WTC11 (cell line): ENCODE measurements around the gene TRMT11. TPM values are rescaled to one million over a fixed set of nuclear protein-coding genes. Genes with fewer than 3 reads are reported as not detected.

Source experiments
- ATF1 ChIP-seq: sonication (generic); formaldehyde crosslinking; IDR thresholded peaks from 2 replicates; pipeline ENCODE4 v1.8.1; 2023; ENCODE audit warnings: mild to moderate bottlenecking, moderate library complexity, missing genetic modification reagents
- EMX1 ChIP-seq: fragments of 250-450 bp; sonication (Bioruptor Pico); IDR thresholded peaks from 2 replicates; pipeline ENCODE4 v1.8.0; 2021; ENCODE audit warnings: mild to moderate bottlenecking
- FOXP4 ChIP-seq: sonication (generic); formaldehyde crosslinking; IDR thresholded peaks from 2 replicates; pipeline ENCODE4 v1.8.0; 2022; ENCODE audit warnings: mild to moderate bottlenecking, missing genetic modification reagents
- GTF2I ChIP-seq: fragments of 250-450 bp; sonication (Bioruptor Pico); conservative IDR thresholded peaks from 2 replicates; pipeline ENCODE4 v1.4.0; 2021; ENCODE audit warnings: mild to moderate bottlenecking
- HMGXB4 ChIP-seq: sonication (generic); formaldehyde crosslinking; IDR thresholded peaks from 2 replicates; pipeline ENCODE4 v1.8.1; 2023; ENCODE audit warnings: mild to moderate bottlenecking, moderate library complexity, missing genetic modification reagents
- IRF2 ChIP-seq: sonication (generic); formaldehyde crosslinking; IDR thresholded peaks from 2 replicates; pipeline ENCODE4 v1.8.0; 2022; ENCODE audit warnings: low read depth, missing genetic modification reagents, borderline replicate concordance
- JAZF1 ChIP-seq: fragments of 250-450 bp; sonication (Bioruptor Pico); IDR thresholded peaks from 2 replicates; pipeline ENCODE4 v1.9.0; 2021; ENCODE audit warnings: moderate library complexity, mild to moderate bottlenecking, inconsistent platforms
- MAX ChIP-seq: sonication (generic); formaldehyde crosslinking; IDR thresholded peaks from 2 replicates; pipeline ENCODE4 v1.8.0; 2022; ENCODE audit warnings: mild to moderate bottlenecking, missing genetic modification reagents
- MYBL2 ChIP-seq: sonication (generic); formaldehyde crosslinking; IDR thresholded peaks from 2 replicates; pipeline ENCODE4 v1.8.1; 2023; ENCODE audit warnings: mild to moderate bottlenecking, moderate library complexity, missing genetic modification reagents
- NFE2L1 ChIP-seq: sonication (generic); formaldehyde crosslinking; IDR thresholded peaks from 2 replicates; pipeline ENCODE4 v1.8.1; 2023; ENCODE audit warnings: missing genetic modification reagents
- NR2C2 ChIP-seq: sonication (generic); formaldehyde crosslinking; IDR thresholded peaks from 2 replicates; pipeline ENCODE4 v1.8.0; 2022; ENCODE audit warnings: mild to moderate bottlenecking, missing genetic modification reagents
- PRDM15 ChIP-seq: sonication (generic); formaldehyde crosslinking; IDR thresholded peaks from 2 replicates; pipeline ENCODE4 v1.8.0; 2022; ENCODE audit warnings: missing genetic modification reagents
- PREB ChIP-seq: sonication (generic); formaldehyde crosslinking; IDR thresholded peaks from 2 replicates; pipeline ENCODE4 v1.8.1; 2022; ENCODE audit warnings: mild to moderate bottlenecking, missing genetic modification reagents, moderate library complexity, borderline replicate concordance
- TEAD1 ChIP-seq: sonication (generic); formaldehyde crosslinking; IDR thresholded peaks from 2 replicates; pipeline ENCODE4 v1.8.0; 2022; ENCODE audit warnings: mild to moderate bottlenecking, missing genetic modification reagents
- TEAD4 ChIP-seq: sonication (generic); formaldehyde crosslinking; IDR thresholded peaks from 2 replicates; pipeline ENCODE4 v1.8.0; 2022; ENCODE audit warnings: mild to moderate bottlenecking, missing genetic modification reagents
- TP53 ChIP-seq: sonication (generic); formaldehyde crosslinking; IDR thresholded peaks from 2 replicates; pipeline ENCODE4 v1.8.1; 2023; ENCODE audit warnings: mild to moderate bottlenecking, missing genetic modification reagents
- ZBTB43 ChIP-seq: sonication (generic); formaldehyde crosslinking; IDR thresholded peaks from 2 replicates; pipeline ENCODE4 v1.8.1; 2023; ENCODE audit warnings: mild to moderate bottlenecking, missing genetic modification reagents
- ZNF121 ChIP-seq: sonication (generic); formaldehyde crosslinking; IDR thresholded peaks from 2 replicates; pipeline ENCODE4 v1.8.0; 2023; ENCODE audit warnings: missing genetic modification reagents
- ZNF138 ChIP-seq: sonication (generic); formaldehyde crosslinking; conservative IDR thresholded peaks from 2 replicates; pipeline ENCODE4 v1.8.1; 2022; ENCODE audit warnings: mild to moderate bottlenecking, moderate library complexity, missing genetic modification reagents
- ZNF317 ChIP-seq: sonication (generic); formaldehyde crosslinking; IDR thresholded peaks from 2 replicates; pipeline ENCODE4 v1.8.1; 2023; ENCODE audit warnings: low read depth, mild to moderate bottlenecking, moderate library complexity, missing genetic modification reagents, borderline replicate concordance
- total RNA-seq: library from RNA; stranded (reverse); gene quantifications from 3 replicates; pipeline ENCODE4 v1.2.3, GENCODE V29; 2021
- TF ChIP-seq, protein P1 (sequence below): sonication (generic); formaldehyde crosslinking; IDR thresholded peaks from 2 replicates; pipeline ENCODE4 v1.8.0; 2023; ENCODE audit warnings: mild to moderate bottlenecking, missing genetic modification reagents
- TF ChIP-seq, protein P2 (sequence below): sonication (generic); formaldehyde crosslinking; IDR thresholded peaks from 2 replicates; pipeline ENCODE4 v1.8.0; 2022; ENCODE audit warnings: mild to moderate bottlenecking, missing genetic modification reagents
- TF ChIP-seq, protein P3 (sequence below): sonication (generic); formaldehyde crosslinking; IDR thresholded peaks from 2 replicates; pipeline ENCODE4 v1.8.1; 2022; ENCODE audit warnings: low read depth, mild to moderate bottlenecking, moderate library complexity, missing genetic modification reagents, borderline replicate concordance

TRMT11 gene
- total RNA-seq, 1 experiment from 2014 or later = 32.3 TPM

DNA sequence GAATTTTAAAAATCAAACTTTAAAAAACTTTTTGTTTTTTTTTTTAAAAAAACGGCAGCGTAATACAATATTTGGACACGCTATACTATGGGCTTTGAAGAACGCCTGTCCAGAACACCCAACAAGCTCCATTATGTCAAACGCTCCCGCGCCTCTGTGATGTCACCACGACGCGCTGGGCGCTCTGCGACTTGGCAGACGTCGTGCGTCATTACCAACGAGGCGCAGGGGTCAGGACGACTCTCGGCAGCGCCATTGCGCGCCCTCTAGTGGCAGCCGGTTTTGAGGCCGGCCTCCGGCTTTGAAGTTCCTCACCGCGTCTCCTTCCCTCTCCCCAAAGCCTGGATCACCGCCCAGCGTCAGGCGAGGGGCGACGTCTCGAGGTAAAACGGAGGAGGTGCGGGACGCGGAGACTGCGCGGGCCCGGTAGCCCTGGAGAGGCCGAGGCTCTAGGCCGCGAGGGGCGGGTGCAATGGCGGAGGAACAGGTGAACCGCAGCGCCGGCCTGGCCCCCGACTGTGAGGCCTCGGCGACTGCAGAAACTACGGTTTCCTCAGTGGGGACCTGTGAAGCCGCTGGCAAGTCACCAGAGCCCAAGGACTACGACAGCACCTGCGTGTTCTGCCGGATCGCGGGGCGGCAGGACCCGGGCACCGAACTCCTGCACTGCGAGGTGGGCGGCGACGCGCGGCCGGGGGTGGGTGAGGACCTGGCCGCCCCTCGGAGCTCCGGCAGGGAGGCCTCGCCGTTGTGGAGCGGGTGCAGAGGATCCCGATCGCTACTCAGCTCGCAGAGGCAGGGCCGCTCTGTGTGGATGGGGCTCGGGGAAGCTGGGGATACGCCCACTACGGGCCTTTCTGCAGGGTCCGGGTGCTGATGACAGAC lies 29.6 kb upstream of the TRMT11 start, which contains the start of gene HINT3 (continued):
- no peak; the same call in 1 of the 2 replicates for TF ChIP-seq FOXP4 (CRISPR knock-in tag)
- TF ChIP-seq ATF1 = peak; percentile 8; the same call in 1 of the 2 replicates
- TF ChIP-seq NFE2L1 = no peak
- no peak for TF ChIP-seq JAZF1 (CRISPR knock-in tag)
- peak; percentile 100 for TF ChIP-seq HMGXB4 (CRISPR knock-in tag)
- TF ChIP-seq TEAD1 = peak; percentile 14; the same call in 1 of the 2 replicates
- TF ChIP-seq ZNF121 (CRISPR knock-in tag) = no peak
- TF ChIP-seq ZNF317 = no peak
- TF ChIP-seq PRDM15 (CRISPR knock-in tag) = no peak
- no peak for TF ChIP-seq TEAD4 (CRISPR knock-in tag)
- TF ChIP-seq TP53 (CRISPR knock-in tag) = no peak
- no peak; the same call in 1 of the 2 replicates for TF ChIP-seq ZNF138
- TF ChIP-seq ZBTB43 (CRISPR knock-in tag) = 0 out of 2 replicates have a peak, but pooled peaks have one; percentile 73
- TF ChIP-seq IRF2 (CRISPR knock-in tag) = no peak
- TF ChIP-seq, protein P1, sequence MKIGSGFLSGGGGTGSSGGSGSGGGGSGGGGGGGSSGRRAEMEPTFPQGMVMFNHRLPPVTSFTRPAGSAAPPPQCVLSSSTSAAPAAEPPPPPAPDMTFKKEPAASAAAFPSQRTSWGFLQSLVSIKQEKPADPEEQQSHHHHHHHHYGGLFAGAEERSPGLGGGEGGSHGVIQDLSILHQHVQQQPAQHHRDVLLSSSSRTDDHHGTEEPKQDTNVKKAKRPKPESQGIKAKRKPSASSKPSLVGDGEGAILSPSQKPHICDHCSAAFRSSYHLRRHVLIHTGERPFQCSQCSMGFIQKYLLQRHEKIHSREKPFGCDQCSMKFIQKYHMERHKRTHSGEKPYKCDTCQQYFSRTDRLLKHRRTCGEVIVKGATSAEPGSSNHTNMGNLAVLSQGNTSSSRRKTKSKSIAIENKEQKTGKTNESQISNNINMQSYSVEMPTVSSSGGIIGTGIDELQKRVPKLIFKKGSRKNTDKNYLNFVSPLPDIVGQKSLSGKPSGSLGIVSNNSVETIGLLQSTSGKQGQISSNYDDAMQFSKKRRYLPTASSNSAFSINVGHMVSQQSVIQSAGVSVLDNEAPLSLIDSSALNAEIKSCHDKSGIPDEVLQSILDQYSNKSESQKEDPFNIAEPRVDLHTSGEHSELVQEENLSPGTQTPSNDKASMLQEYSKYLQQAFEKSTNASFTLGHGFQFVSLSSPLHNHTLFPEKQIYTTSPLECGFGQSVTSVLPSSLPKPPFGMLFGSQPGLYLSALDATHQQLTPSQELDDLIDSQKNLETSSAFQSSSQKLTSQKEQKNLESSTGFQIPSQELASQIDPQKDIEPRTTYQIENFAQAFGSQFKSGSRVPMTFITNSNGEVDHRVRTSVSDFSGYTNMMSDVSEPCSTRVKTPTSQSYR = no peak
- TF ChIP-seq, protein P2, sequence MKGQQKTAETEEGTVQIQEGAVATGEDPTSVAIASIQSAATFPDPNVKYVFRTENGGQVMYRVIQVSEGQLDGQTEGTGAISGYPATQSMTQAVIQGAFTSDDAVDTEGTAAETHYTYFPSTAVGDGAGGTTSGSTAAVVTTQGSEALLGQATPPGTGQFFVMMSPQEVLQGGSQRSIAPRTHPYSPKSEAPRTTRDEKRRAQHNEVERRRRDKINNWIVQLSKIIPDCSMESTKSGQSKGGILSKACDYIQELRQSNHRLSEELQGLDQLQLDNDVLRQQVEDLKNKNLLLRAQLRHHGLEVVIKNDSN = peak; percentile 43; the same call in 1 of the 2 replicates
- TF ChIP-seq MAX = peak; percentile 78
- TF ChIP-seq, protein P3, sequence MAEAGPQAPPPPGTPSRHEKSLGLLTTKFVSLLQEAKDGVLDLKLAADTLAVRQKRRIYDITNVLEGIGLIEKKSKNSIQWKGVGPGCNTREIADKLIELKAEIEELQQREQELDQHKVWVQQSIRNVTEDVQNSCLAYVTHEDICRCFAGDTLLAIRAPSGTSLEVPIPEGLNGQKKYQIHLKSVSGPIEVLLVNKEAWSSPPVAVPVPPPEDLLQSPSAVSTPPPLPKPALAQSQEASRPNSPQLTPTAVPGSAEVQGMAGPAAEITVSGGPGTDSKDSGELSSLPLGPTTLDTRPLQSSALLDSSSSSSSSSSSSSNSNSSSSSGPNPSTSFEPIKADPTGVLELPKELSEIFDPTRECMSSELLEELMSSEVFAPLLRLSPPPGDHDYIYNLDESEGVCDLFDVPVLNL (CRISPR knock-in tag) = no peak
- TF ChIP-seq MYBL2 (CRISPR knock-in tag) = peak; percentile 89; the same call in 1 of the 2 replicates
- no peak for TF ChIP-seq EMX1
- TF ChIP-seq PREB (CRISPR knock-in tag) = no peak; the same call in 1 of the 2 replicates
- TF ChIP-seq NR2C2 (CRISPR knock-in tag) = no peak
- TF ChIP-seq GTF2I (CRISPR knock-in tag) = no peak
